UCSD-AML1 (cell line): ENCODE data around the gene SLC25A38.
"Not testable (repeated sequence)": the region's sequence is repeated elsewhere in the genome, so short reads cannot be mapped to it uniquely, and the experiment has no call there.

Experiments
- DNase-seq: peaks from one replicate; lab custom pipeline; 2025; ENCODE audit not compliant: unreplicated experiment; lab: John Stamatoyannopoulos, UW

SLC25A38 gene

GRCh38 chr3:39407259-39407629 lies 24.1 kb downstream of the SLC25A38 start:
- no peak for DNase-seq

DNA sequence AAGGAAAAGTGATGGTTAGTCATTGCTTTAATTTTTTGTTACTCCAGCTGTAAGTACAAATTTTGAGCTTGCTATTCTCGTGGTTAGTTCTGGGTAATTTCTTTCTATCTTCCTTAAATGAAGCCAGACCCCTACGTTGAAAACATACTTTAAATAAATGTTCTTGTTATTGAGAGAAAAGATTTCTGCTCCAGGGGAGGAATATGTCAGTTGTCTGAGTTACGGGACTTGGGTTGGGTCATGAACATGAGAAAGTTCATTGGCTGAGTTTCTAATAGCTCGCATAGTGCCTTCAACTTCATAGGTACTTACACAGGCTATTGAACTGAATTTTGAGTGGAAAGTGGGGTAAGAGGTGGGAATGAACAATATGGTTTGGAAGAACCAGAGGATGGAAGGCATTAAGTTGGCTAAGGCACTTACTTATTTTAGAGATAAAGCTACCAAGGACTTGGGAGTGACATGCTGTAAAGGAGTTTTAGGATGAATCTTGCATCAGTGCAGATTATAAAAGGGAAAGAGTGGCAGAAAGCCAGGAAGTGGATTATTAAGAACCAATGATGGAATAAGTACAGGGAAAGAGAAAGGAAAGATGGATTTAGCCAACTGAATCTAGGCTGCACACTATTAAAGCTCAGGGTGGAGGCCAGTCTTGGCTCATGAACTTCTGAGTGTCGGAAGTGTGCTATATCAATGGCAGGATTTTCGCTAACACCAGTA lies 24.8 kb downstream of the SLC25A38 start:
- DNase-seq, result no peak

- no peak for DNase-seq
Measured at GRCh38 chr3:39408493-39409372, 25.6 kb downstream of the SLC25A38 start.

DNA sequence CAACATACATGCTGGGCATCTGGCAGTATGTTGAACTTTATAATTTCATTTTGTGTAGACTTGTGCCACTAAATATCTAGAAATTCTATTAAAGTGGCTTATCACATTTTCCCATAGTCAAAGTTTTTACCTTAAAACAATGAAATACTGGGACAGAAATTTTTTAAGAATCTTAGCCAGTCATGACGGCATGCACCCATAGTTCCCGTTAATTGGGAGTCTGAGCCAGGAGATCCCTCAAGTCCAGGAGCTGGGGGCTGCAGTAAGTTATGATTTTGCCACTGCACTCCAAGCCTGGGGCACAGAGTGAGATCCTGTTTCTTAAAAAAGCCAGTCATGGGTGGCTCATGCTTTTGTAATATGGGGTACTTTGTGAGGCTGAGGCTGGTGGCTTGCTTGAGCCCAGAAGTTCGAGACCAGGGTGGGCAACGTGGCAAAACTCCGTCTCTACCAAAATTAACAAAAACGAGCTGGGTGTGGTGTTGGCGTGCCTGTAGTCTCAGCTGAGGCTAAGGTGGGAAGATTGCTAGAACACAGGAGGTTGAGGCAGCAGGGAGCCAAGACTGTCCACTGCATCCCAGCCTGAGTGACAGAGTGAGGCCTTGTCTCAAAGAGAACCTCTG lies 26.5 kb downstream of the SLC25A38 start:
- no peak for DNase-seq

DNA sequence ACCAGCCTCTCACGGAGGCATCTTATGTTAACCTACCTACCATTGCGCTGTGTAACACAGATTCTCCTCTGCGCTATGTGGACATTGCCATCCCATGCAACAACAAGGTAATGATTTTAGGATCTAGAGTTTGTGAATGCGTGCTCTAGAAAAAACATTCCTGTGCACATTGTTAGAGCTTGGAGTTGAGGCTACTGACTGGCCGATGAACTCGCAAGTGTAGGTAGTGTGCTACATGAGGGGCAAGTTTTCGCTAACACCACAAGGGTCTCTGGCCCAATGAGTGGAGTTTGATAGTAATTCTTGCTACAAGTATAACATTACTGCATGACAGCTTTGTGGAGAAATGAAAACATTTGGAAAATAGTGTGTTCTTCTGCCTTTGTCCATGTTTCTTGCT lies 27.7 kb downstream of the SLC25A38 start:
- no peak for DNase-seq

DNA sequence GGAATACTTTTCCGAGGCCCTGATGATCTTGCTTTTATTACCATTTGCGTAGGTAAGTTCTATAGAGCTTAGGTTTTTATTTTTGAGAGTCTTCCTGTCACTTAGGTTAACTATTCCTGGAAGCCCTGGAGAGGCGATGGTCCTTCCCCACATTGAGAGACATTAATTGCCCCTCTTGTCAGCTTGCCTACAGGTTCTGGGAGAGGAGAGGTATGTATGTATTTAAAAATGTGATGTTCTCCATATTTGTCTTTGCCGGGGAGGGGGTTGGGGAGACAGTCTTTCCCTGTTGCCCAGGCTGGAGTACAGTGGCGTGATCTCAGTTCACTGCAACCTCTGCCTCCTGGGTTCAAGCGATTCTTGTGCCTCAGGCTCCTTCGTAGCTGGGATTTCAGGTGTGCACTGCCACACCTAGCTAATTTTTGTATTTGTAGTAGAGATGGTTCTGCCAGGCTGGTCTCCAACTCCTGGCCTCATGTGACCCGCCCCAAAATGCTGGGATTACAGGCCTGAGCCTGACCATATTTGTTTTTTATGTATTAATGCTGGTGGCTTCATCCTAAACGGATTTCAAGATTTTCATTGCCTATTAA lies 29.6 kb downstream of the SLC25A38 start:
- DNase-seq, result no peak

GRCh38 chr3:39413691-39414420 lies 30.7 kb downstream of the SLC25A38 start:
- no peak for DNase-seq

GRCh38 chr3:39414421-39414907 lies 31.3 kb downstream of the SLC25A38 start:
- no peak for DNase-seq

GRCh38 chr3:39415302-39415701 lies 32.1 kb downstream of the SLC25A38 start:
- not testable (repeated sequence) for DNase-seq

GRCh38 chr3:39415983-39416382 lies 32.8 kb downstream of the SLC25A38 start:
- no peak for DNase-seq

DNA sequence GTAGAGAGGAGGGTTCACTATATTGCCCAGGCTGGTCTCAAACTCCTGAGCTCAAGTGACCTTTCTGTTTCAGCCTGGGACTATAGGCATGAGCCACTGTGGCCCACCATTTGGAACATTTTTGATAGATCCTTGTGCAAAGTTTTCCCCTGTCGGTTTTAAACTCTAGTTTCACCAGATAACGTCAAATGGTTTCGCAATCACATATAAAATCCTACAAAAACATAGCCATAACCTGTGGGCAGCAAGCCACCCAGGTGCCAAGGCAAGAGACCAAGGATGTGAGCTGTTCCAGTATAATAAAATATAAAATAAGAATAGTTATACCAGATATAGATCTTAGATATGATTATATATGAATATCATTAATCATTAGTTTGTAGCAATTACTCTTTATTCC lies 33.8 kb downstream of the SLC25A38 start:
- DNase-seq, result not testable (repeated sequence)

DNA sequence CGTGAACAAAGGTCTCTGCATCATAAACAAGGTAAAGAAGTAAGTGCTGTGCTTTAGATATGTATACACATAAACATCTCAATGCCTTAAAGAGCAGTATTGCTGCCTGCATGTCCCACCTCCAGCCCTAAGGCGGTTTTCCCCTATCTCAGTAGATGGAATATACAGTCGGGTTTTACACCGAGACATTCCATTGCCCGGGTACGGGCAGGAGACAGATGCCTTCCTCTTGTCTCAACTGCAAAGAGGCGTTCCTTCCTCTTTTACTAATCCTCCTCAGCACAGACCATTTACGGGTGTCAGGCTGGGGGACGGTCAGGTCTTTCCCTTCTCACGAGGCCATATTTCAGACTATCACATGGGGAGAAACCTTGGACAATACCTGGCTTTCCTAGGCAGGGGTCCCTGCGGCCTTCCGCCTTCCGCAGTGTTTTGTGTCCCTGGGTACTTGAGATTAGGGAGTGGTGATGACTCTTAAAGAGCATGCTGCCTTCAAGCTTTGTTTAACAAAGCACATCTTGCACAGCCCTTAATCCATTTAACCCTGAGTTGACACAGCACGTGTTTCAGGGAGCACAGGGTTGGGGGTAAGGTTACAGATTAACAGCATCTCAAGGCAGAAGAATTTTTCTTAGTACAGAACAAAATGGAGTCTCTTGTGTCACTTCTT lies 35.5 kb downstream of the SLC25A38 start:
- DNase-seq, result not testable (repeated sequence)

GRCh38 chr3:39419742-39420315 lies 36.7 kb downstream of the SLC25A38 start:
- DNase-seq, result no peak

GRCh38 chr3:39420543-39420942 lies 37.4 kb downstream of the SLC25A38 start:
- DNase-seq, result no peak

- DNase-seq, result no peak
Measured at GRCh38 chr3:39423436-39423970, 40.3 kb downstream of the SLC25A38 start.

GRCh38 chr3:39426312-39426711 lies 43.1 kb downstream of the SLC25A38 start:
- no peak for DNase-seq

DNA sequence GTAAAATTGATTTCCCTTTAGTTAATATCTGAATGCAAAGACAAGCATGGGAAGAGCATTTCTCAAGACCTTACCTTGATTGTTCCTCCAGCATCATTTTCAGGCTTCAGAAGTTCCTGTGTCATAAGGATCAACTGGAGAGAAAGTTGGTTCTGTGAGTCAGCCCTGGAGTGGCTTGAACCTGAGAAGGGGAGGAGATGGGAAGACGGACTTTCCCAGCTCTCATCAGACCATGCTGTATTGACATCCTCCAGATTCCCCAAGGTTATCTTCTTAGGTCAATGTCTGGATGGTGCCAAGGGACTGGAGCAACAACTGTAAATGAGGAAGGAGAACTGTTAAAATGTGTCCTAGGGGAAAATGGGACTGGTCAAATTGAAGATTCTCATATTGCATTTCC lies 44.3 kb downstream of the SLC25A38 start:
- DNase-seq, result no peak

DNA sequence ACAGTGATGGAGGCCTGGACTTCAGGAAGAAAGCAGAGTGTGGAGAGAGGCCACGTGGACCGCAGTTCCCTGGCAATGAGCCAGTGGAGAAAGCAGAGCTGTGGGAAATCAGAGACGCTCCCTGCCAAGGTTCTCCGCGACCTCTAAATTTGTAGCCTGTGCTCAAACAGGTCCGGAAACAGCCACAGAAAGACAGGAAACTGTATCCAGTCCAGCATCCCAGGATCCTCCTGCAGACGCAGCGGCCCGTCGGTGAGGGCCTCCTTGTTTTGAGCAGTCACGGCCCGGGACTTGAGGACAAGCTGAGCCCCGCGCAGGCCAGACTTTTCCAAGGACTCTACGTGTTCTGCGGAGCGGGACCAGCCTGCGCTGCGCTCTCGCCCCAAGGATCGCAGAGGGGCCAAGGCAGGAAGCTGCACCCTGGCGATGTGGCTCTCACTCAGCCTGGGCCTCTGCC lies 45.6 kb downstream of the SLC25A38 start:
- DNase-seq, result no peak

DNA sequence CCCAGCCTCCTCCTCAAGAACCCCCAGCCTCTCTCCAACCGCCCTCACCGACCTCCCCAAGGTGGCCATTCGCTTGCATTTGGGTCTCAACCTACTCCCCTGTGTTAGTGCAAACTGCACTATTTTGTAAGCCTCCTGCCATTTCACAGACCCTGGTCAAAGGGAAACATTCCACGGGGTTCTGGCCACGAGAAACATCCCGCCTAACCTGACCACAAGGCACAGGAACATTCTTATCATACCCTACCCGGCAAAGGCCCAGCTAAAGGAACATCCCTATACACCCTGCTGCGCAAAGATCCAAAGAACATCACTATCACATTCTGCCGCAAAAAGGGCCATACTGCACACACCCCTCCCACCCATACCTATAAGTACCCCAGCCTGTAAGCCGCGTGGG lies 46.3 kb downstream of the SLC25A38 start:
- no peak for DNase-seq
